HL-60/S4 (cell line): ENCODE data around the gene GCK.
"Not testable (repeated sequence)": the region's sequence is repeated elsewhere in the genome, so short reads cannot be mapped to it uniquely, and the experiment has no call there.

Experiments
- in situ Hi-C: fragments of 300-500 bp; cut with MboI; formaldehyde crosslinking; loops from 2 replicates; pipeline ENCODE4 v1.14.3; 2022; ENCODE audit warnings: low sequenced_read_pairs

The GCK gene

GRCh38 chr7:44144968-44145478 lies 44.2 kb downstream of the GCK start:
- in situ Hi-C loops = no loop called here

- in situ Hi-C loops = no loop called here
Observed at GRCh38 chr7:44144426-44144967, 44.7 kb downstream of the GCK start.

GRCh38 chr7:44143646-44144250 lies 45.5 kb downstream of the GCK start:
- in situ Hi-C loops = no loop called here

- in situ Hi-C loops = no loop called here
Observed at GRCh38 chr7:44142028-44142427, 47.2 kb downstream of the GCK start.

GRCh38 chr7:44141221-44141850 lies 47.9 kb downstream of the GCK start, which contains the start of gene MYL7:
Gene MYL7, minus strand, starts transcription at chr7:44141332. Its CDS starts 27 bp downstream, at chr7:44141305.
- in situ Hi-C loops = no loop called here

GRCh38 chr7:44140341-44140740 lies 48.9 kb downstream of the GCK start:
- in situ Hi-C loops = no loop called here

GRCh38 chr7:44139311-44140010 lies 49.8 kb downstream of the GCK start:
- in situ Hi-C loops = no loop called here

GRCh38 chr7:44138698-44139097 lies 50.5 kb downstream of the GCK start:
- in situ Hi-C loops = no loop called here

- in situ Hi-C loops = no loop called here
Observed at GRCh38 chr7:44136731-44137130, 52.5 kb downstream of the GCK start.

- in situ Hi-C loops = no loop called here
Observed at GRCh38 chr7:44134943-44135628, 54.2 kb downstream of the GCK start.

GRCh38 chr7:44133295-44133694 lies 55.9 kb downstream of the GCK start:
- in situ Hi-C loops = no loop called here

GRCh38 chr7:44132039-44132438 lies 57.2 kb downstream of the GCK start:
- in situ Hi-C loops = no loop called here

GRCh38 chr7:44131173-44132029 lies 57.8 kb downstream of the GCK start:
- in situ Hi-C loops = no loop called here

- in situ Hi-C loops = no loop called here
Observed at GRCh38 chr7:44128721-44129582, 60.3 kb downstream of the GCK start.

GRCh38 chr7:44127161-44127560 lies 62.1 kb downstream of the GCK start:
- in situ Hi-C loops = no loop called here

GRCh38 chr7:44126574-44126973 lies 62.7 kb downstream of the GCK start:
- in situ Hi-C loops = not testable (repeated sequence)

GRCh38 chr7:44124822-44125202 lies 64.4 kb downstream of the GCK start:
- in situ Hi-C loops = no loop called here

GRCh38 chr7:44123190-44124003 lies 65.8 kb downstream of the GCK start, which contains the start of gene POLD2:
Gene POLD2, minus strand, starts transcription at chr7:44123548. Its CDS starts 1,495 bp downstream, at chr7:44122053.
- in situ Hi-C loops = no loop called here
